Uterus (tissue), 4 donors: Measurements from ENCODE around the gene CDC42EP5. TPM values are rescaled to one million over a fixed set of nuclear protein-coding genes. Genes with fewer than 3 reads are reported as not detected.

Source experiments
- DNase-seq, 2 donors: peaks; one replicate each; pipeline ENCODE4 v3.0.0-alpha.2; 2019 to 2020
- H3K27ac ChIP-seq, 2 donors: fragments of 200-600 bp; sonication (generic); 1 replicate in 1 of 2; 2 replicates in 1 of 2; pipeline ENCODE4 v1.5.1; 2016 to 2018
- H3K27me3 ChIP-seq, 2 donors: fragments of 200-600 bp; sonication (generic); one replicate each; pipeline ENCODE4 v1.5.1; 2018 to 2019; ENCODE audit warnings: control low read depth in 1 of 2
- H3K36me3 ChIP-seq, 2 donors: fragments of 200-600 bp; sonication (generic); one replicate each; pipeline ENCODE4 v1.5.1; 2019; ENCODE audit warnings: control low read depth in 1 of 2
- H3K4me1 ChIP-seq, 2 donors: fragments of 200-600 bp; sonication (generic); one replicate each; pipeline ENCODE4 v1.5.1; 2018 to 2019; ENCODE audit warnings: control low read depth in 1 of 2
- H3K4me3 ChIP-seq, 2 donors: fragments of 200-600 bp; sonication (generic); 1 replicate in 1 of 2; 2 replicates in 1 of 2; pipeline ENCODE4 v1.5.1; 2018 to 2019; ENCODE audit warnings: mild to moderate bottlenecking in 1 of 2
- H3K9me3 ChIP-seq, 2 donors: fragments of 200-600 bp; sonication (generic); one replicate each; pipeline ENCODE4 v1.5.1; 2019; ENCODE audit warnings: control low read depth in 1 of 2
- CTCF ChIP-seq, 4 experiments: fragments of 200-600 bp in 2 of 4; fragments of 450-650 bp in 2 of 4; sonication (generic) in 2 of 4; IDR thresholded peaks; one replicate each; pipeline ENCODE4 v1.5.1; 2016 to 2019; ENCODE audit warnings: antibody characterized with exemption in 4 of 4, mild to moderate bottlenecking in 2 of 4, moderate library complexity in 1 of 4
- POLR2A ChIP-seq, 2 donors: fragments of 450-650 bp; IDR thresholded peaks; one replicate each; pipeline ENCODE4 v1.6.1; 2016; ENCODE audit warnings: antibody characterized with exemption in 2 of 2, mild to moderate bottlenecking in 1 of 2, moderate library complexity in 1 of 2
- intact Hi-C: fragments of 100-400 bp; cut with DNase I; formaldehyde crosslinking; loops from one replicate; pipeline ENCODE4 v1.15.1; 2023; ENCODE audit warnings: low total_unique reads
- total RNA-seq, 4 donors: library from RNA; depleted of rRNA in 3 of 4; stranded (reverse); fragments of >200 nt in 3 of 4; gene quantifications; one replicate each; pipeline versions ENCODE4 v1.1.0 to v1.2.4, GENCODE V29; 2014 to 2023
- donor health status: DM: yes; HTN: yes; CAD: no.

CDC42EP5 gene
- total RNA-seq, 4 donors from 2014 or later: 1.8 to 39.8 (median 16.1) TPM

DNA sequence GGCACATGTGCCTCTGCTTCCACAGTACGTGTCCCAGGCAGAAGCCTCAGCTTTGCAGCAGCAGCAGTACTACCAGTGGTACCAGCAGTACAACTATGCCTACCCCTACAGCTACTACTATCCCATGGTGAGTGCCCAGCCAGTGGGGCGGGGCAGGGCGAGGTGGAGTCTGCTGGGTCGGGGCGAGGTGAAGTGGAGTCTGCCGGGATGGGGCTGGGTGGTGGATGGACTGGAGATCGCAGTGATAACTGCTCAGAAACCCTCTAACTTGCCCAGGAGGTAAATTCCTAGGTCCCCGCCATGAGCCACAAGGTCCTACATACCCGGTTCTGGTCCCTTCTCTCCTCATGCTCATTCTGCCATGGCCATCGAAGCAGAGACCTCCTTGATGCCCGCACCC lies 20.5 kb downstream of the CDC42EP5 start:
- no peaks in the 10 kb centered on the region for H3K9me3 ChIP-seq
- no peak overlapping the region for H3K27ac ChIP-seq
- no peaks in the 10 kb centered on the region for H3K36me3 ChIP-seq
- no peak for DNase-seq
- intact Hi-C loops: no loop called here
- TF ChIP-seq POLR2A (IDR thresholded peaks at IDR 0.05): no peak
- no peak overlapping the region for H3K4me3 ChIP-seq
- H3K27me3 ChIP-seq: no peaks in the 10 kb centered on the region
- peaks cover 11 to 17% of the 10 kb centered on the region in 2 donors for H3K4me1 ChIP-seq

DNA sequence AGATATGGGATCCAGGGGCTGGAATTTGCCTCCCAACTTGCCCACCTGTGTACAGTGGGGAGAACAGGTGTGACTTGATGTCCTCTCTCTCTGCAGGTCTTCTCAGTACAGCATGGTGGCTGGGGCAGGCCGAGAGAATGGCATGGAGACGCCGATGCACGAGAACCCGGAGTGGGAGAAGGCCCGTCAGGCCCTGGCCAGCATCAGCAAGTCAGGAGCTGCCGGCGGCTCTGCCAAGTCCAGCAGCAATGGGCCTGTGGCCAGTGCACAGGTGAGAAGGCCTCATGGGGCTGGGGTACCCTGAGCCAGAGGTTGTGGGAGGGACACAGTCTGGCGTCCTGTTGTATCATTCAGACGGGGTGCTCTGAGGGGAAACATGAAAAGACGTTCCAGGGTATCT lies 21.1 kb downstream of the CDC42EP5 start:
- intact Hi-C loops: no loop called here
- DNase-seq: no peak
- Histone ChIP-seq H3K4me1 (peaks cover 11 to 20% of the 10 kb centered on the region in 2 donors), H3K9me3 (no peaks in the 10 kb centered on the region), H3K4me3 (no peak overlapping the region), H3K27me3 (no peaks in the 10 kb centered on the region), H3K27ac (no peak overlapping the region), H3K36me3 (no peaks in the 10 kb centered on the region)
- TF ChIP-seq POLR2A (IDR thresholded peaks at IDR 0.05): no peak
- TF ChIP-seq CTCF (IDR thresholded peaks at IDR 0.05): no peak

GRCh38 chr19:54451331-54451871 lies 21.7 kb downstream of the CDC42EP5 start:
- intact Hi-C loops: no loop called here
- H3K9me3 ChIP-seq: no peaks in the 10 kb centered on the region
- no peaks in the 10 kb centered on the region for H3K36me3 ChIP-seq
- H3K27ac ChIP-seq: no peak overlapping the region
- TF ChIP-seq CTCF (IDR thresholded peaks at IDR 0.05): no peak
- no peak for TF ChIP-seq POLR2A (IDR thresholded peaks at IDR 0.05)
- DNase-seq: no peak
- H3K4me1 ChIP-seq: peaks cover 11 to 20% of the 10 kb centered on the region in 2 donors
- no peak overlapping the region for H3K4me3 ChIP-seq
- no peaks in the 10 kb centered on the region for H3K27me3 ChIP-seq

- no peaks in the 10 kb centered on the region for H3K36me3 ChIP-seq
- TF ChIP-seq CTCF (IDR thresholded peaks at IDR 0.05) (no peak), POLR2A (IDR thresholded peaks at IDR 0.05) (no peak)
- peaks cover 11 to 20% of the 10 kb centered on the region in 2 donors for H3K4me1 ChIP-seq
Observed at GRCh38 chr19:54449701-54450069, 23.4 kb downstream of the CDC42EP5 start.

DNA sequence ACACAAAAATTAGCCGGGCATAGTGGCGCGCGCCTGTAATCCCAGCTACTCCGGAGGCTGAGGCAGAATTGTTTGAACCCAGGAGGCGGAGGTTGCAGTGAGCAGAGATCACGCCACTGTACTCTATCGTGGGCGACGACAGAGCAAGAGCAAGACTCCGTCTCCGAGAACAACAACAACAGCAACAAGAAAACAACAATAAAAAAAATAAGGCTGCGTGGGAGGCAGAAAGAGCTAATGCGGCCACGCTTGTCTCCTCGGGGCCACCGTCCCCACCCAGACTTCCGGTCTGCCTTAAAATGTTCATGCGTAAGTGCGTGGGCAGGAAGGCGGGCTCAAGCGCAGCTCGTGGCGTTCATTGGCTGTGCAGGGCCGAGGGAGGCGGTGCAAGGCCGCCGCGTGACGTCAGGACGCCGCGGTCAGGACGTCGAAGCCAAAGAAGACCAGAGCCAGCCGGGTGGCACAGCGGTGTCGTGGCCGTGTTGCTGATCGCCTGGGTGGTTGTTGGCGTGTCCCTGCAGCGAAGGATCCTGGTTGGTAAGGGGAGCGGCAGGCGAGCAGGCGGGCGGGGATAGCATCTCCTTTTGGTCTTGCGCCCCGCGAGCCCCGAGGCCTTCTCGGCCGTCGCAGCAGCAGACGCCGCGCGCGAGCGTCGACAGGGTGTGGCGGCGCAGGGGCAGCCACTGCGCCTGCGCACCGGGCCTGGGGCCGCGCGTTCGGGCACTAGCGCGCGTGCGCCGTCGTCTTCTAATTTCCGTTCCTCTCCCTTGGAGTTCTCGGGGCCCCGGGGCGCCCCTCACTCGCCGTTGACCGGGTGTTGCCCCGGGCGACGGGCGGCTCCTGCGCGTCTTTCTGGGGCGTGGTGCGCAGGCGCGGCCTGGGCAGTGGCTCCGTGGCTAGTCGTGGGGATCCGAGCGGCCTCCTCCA lies 24.1 kb downstream of the CDC42EP5 start, which contains the start of gene LENG8:
Gene LENG8, plus strand, starts transcription at position 426 of the 927 bp plus-strand sequence. CDS start 2,146 bp downstream, outside the sequence.
- peaks cover 11 to 20% of the 10 kb centered on the region in 2 donors for H3K4me1 ChIP-seq
- TF ChIP-seq CTCF (IDR thresholded peaks at IDR 0.05) (peak in 2 of 4 experiments; percentile 14 to 24), POLR2A (IDR thresholded peaks at IDR 0.05) (peak; percentile 82 to 98)
- no peaks in the 10 kb centered on the region for H3K27me3 ChIP-seq
- H3K36me3 ChIP-seq: no peaks in the 10 kb centered on the region
- H3K4me3 ChIP-seq: peak within 1 kb of the TSS; percentile 79 to 89
- intact Hi-C loops: no loop called here
- DNase-seq: peak; percentile 97
- no peaks in the 10 kb centered on the region for H3K9me3 ChIP-seq
- H3K27ac ChIP-seq: peak within 1 kb of the TSS; percentile 85 to 96

More at GRCh38 chr19:54449701-54450069, 23.4 kb downstream of the CDC42EP5 start:
- peak overlapping the region; percentile 85 to 96 for H3K27ac ChIP-seq
- H3K9me3 ChIP-seq: no peaks in the 10 kb centered on the region
- H3K27me3 ChIP-seq: no peaks in the 10 kb centered on the region
- peak overlapping the region; percentile 79 to 89 for H3K4me3 ChIP-seq
- DNase-seq: no peak
- intact Hi-C loops: no loop called here
